IMR-90 (cell line): ENCODE measurements around the gene CRHBP. TPM values are rescaled to one million over a fixed set of nuclear protein-coding genes. Genes with fewer than 3 reads are reported as not detected.

Experiments used
- ATAC-seq: fragments of 200-7000 bp; cut with Tn5 transposase; 2 replicates; pipeline ENCODE4 v1.9.1; 2020; ENCODE audit warnings: low read depth, mild to moderate bottlenecking, moderate library complexity
- BruUV-seq: library from RNA; stranded (reverse); fragments of 400-500 nt; replicated peaks from 2 replicates; lab custom pipeline; 2021; lab: Mats Ljungman, UMichigan
- CTCF ChIA-PET: fragments of 300-600 bp; formaldehyde crosslinking; extraction: SDS; loops from one replicate; lab custom pipeline; 2021; ENCODE audit warnings: antibody characterized with exemption; lab: Yijun Ruan, JAX
- POLR2A ChIA-PET: fragments of 300-600 bp; sonication (Branson Sonifier 250); formaldehyde crosslinking; loops from one replicate; lab custom pipeline; 2022; ENCODE audit warnings: antibody characterized with exemption; ENCODE audit not compliant: unreplicated experiment; lab: Charles Lee
- DNase-seq: peaks from one replicate; pipeline ENCODE4 v3.0.0; 2013
- H2AFZ ChIP-seq: replicated peaks from 2 replicates; pipeline ENCODE3; 2013; ENCODE audit warnings: low read length, mild to moderate bottlenecking; ENCODE audit not compliant: poor library complexity
- H2AK5ac ChIP-seq: 2 replicates; pipeline ENCODE4 v1.6.1; 2013; ENCODE audit warnings: low read depth, low read length, inconsistent platforms
- H2AK9ac ChIP-seq: replicated peaks from 2 replicates; pipeline ENCODE3; 2013; ENCODE audit warnings: mild to moderate bottlenecking, low read depth, low read length, moderate library complexity; ENCODE audit not compliant: poor library complexity
- H2BK120ac ChIP-seq: 2 replicates; pipeline ENCODE4 v1.6.1; 2013; ENCODE audit warnings: low read depth, low read length, inconsistent platforms
- H2BK15ac ChIP-seq: 3 replicates; pipeline ENCODE4 v1.6.1; 2013; ENCODE audit warnings: low read depth, low read length, inconsistent platforms
- H2BK20ac ChIP-seq: 2 replicates; pipeline ENCODE4 v1.6.1; 2013; ENCODE audit warnings: low read depth, mild to moderate bottlenecking, inconsistent platforms, low read length, moderate library complexity
- H2BK5ac ChIP-seq: 2 replicates; pipeline ENCODE4 v1.6.1; 2013; ENCODE audit warnings: mild to moderate bottlenecking, low read depth, low read length, inconsistent platforms; ENCODE audit not compliant: poor library complexity, severe bottlenecking
- H3K14ac ChIP-seq: replicated peaks from 2 replicates; pipeline ENCODE4 v1.6.1; 2013; ENCODE audit warnings: low read depth, low read length, inconsistent platforms
- H3K18ac ChIP-seq: 2 replicates; pipeline ENCODE4 v1.6.1; 2013; ENCODE audit warnings: low read depth, low read length, control low read depth
- H3K23ac ChIP-seq: 2 replicates; pipeline ENCODE4 v1.6.1; 2013; ENCODE audit warnings: low read depth, low read length, inconsistent platforms
- H3K27ac ChIP-seq: 2 replicates; pipeline ENCODE4 v1.5.1; 2013; ENCODE audit warnings: mild to moderate bottlenecking, control low read depth, low read length; ENCODE audit not compliant: insufficient read depth
- H3K27me3 ChIP-seq: 2 replicates; pipeline ENCODE4 v1.6.1; 2013; ENCODE audit warnings: low read length; ENCODE audit not compliant: control insufficient read depth, insufficient read depth
- H3K36me3 ChIP-seq: 2 replicates; pipeline ENCODE4 v1.6.1; 2013; ENCODE audit warnings: low read length, mixed read lengths; ENCODE audit not compliant: control insufficient read depth, insufficient read depth
- H3K4ac ChIP-seq: 2 replicates; pipeline ENCODE4 v1.6.1; 2013; ENCODE audit warnings: low read depth, low read length, inconsistent platforms
- H3K4me1 ChIP-seq: 2 replicates; pipeline ENCODE4 v1.6.1; 2013; ENCODE audit warnings: low read length, mixed read lengths; ENCODE audit not compliant: control insufficient read depth, insufficient read depth
- H3K4me2 ChIP-seq: 2 replicates; pipeline ENCODE4 v1.6.1; 2013; ENCODE audit warnings: low read depth, mild to moderate bottlenecking, control low read depth, low read length, moderate library complexity
- H3K4me3 ChIP-seq: 2 replicates; pipeline ENCODE4 v1.5.1; 2013; ENCODE audit warnings: low read depth, mild to moderate bottlenecking, control low read depth, low read length, moderate library complexity; ENCODE audit not compliant: insufficient read depth
- H3K56ac ChIP-seq: 2 replicates; pipeline ENCODE4 v1.6.1; 2013; ENCODE audit warnings: low read length, inconsistent platforms; ENCODE audit not compliant: insufficient read depth; ENCODE audit errors: extremely low read depth
- H3K79me1 ChIP-seq, 2 experiments: 2 replicates each; pipeline ENCODE4 v1.6.1; 2013; ENCODE audit warnings: low read length in 2 of 2, inconsistent platforms in 1 of 2, low read depth in 1 of 2
- H3K9ac ChIP-seq: 2 replicates; pipeline ENCODE4 v1.6.1; 2013; ENCODE audit warnings: low read depth, low read length, control low read depth
- H3K9me1 ChIP-seq: 2 replicates; pipeline ENCODE4 v1.6.1; 2013; ENCODE audit warnings: low read length, inconsistent platforms; ENCODE audit not compliant: insufficient read depth
- H3K9me3 ChIP-seq: 2 replicates; pipeline ENCODE4 v1.6.1; 2013; ENCODE audit warnings: low read length; ENCODE audit not compliant: control insufficient read depth, insufficient read depth
- H4K20me1 ChIP-seq: 2 replicates; pipeline ENCODE4 v1.6.1; 2013; ENCODE audit warnings: low read length, inconsistent platforms; ENCODE audit not compliant: insufficient read depth
- H4K5ac ChIP-seq: 2 replicates; pipeline ENCODE4 v1.6.1; 2013; ENCODE audit warnings: mild to moderate bottlenecking, low read depth, low read length, control low read depth
- H4K8ac ChIP-seq, 2 experiments: 2 replicates each; pipeline ENCODE4 v1.6.1; 2013; ENCODE audit warnings: low read depth in 2 of 2, low read length in 2 of 2, control low read depth in 1 of 2, inconsistent platforms in 1 of 2
- H4K91ac ChIP-seq: 2 replicates; pipeline ENCODE4 v1.6.1; 2013; ENCODE audit warnings: low read depth, low read length, inconsistent platforms; ENCODE audit not compliant: insufficient read depth
- CEBPB ChIP-seq: IDR thresholded peaks from 2 replicates; pipeline ENCODE4 v1.6.1; 2012; ENCODE audit warnings: low read depth, low read length, improper control_type of control experiment
- CHD1 ChIP-seq: IDR thresholded peaks from 2 replicates; pipeline ENCODE4 v1.6.1; 2012; ENCODE audit warnings: low read depth, low read length, improper control_type of control experiment
- CTCF ChIP-seq: conservative IDR thresholded peaks from 2 replicates; pipeline ENCODE4 v1.5.1; 2012; ENCODE audit warnings: mild to moderate bottlenecking, low read depth, low read length, improper control_type of control experiment
- ELK1 ChIP-seq: fragments of 150-350 bp; IDR thresholded peaks from 2 replicates; pipeline ENCODE4 v1.6.1; 2016; ENCODE audit warnings: low read depth, mild to moderate bottlenecking, low read length, moderate library complexity, borderline replicate concordance
- FOS ChIP-seq: fragments of 150-350 bp; IDR thresholded peaks from 2 replicates; pipeline ENCODE4 v1.6.1; 2016; ENCODE audit warnings: low read depth, low read length
- MAFK ChIP-seq: IDR thresholded peaks from 2 replicates; pipeline ENCODE4 v1.6.1; 2012; ENCODE audit warnings: low read depth, low read length, improper control_type of control experiment
- RCOR1 ChIP-seq: IDR thresholded peaks from 2 replicates; pipeline ENCODE4 v1.6.1; 2012; ENCODE audit warnings: mild to moderate bottlenecking, low read length, improper control_type of control experiment; ENCODE audit not compliant: insufficient replicate concordance
- WGBS, 2 experiments: methylation state at CpG; one replicate each; pipeline versions ENCODE4 v1.1.5 to v1.1.7; 2013; ENCODE audit warnings: missing lambda C conversion rate in 2 of 2; ENCODE audit not compliant: insufficient read length in 1 of 2; ENCODE audit errors: extremely low coverage in 2 of 2; 5-methylcytosine and 5-hydroxymethylcytosine counted together
- dilution Hi-C: fragments of 300-500 bp; cut with HindIII; formaldehyde crosslinking; loops from one replicate; pipeline ENCODE4 v1.14.3; 2018; ENCODE audit warnings: low sequenced_read_pairs; ENCODE audit not compliant: unreplicated experiment
- in situ Hi-C: fragments of 300-500 bp; cut with MboI; formaldehyde crosslinking; loops from 3 replicates; pipeline ENCODE4 v1.14.3; 2019; ENCODE audit warnings: low sequenced_read_pairs, inconsistent platforms, mixed read lengths
- intact Hi-C: fragments of 100-400 bp; cut with micrococcal nuclease; formaldehyde crosslinking; loops from 2 replicates; pipeline ENCODE4 v1.10.0; 2022
- polyA plus RNA-seq, 3 experiments: library from polyadenylated mRNA; depleted of rRNA; stranded (reverse); fragments of >200 nt; gene quantifications; 2 replicates each; pipeline ENCODE4 v1.2.3, GENCODE V29; 2012; ENCODE audit warnings: low replicate concordance in 1 of 3
- total RNA-seq: library from RNA; depleted of rRNA; stranded (reverse); fragments of >200 nt; gene quantifications from 2 replicates; pipeline ENCODE4 v1.2.3, GENCODE V29; 2012

CRHBP gene
- total and polyA plus RNA-seq, 2 of the 4 experiments (the other 2 are of a cell fraction): 0.09 TPM; not detected in 1

GRCh38 chr5:76908166-76908565 lies 44.7 kb upstream of the CRHBP start:
- Histone ChIP-seq H3K56ac (no peak overlapping the region), H3K14ac (no peak overlapping the region), H4K8ac (no peak overlapping the region), H4K20me1 (no peaks in the 10 kb centered on the region), H2BK120ac (no peak overlapping the region), H2AK5ac (no peak overlapping the region), H3K4me1 (no peaks in the 10 kb centered on the region), H2BK5ac (no peak overlapping the region), H3K4me3 (no peak overlapping the region), H3K23ac (no peak overlapping the region), H3K9ac (no peak overlapping the region), H2AFZ (no peak overlapping the region), H2BK15ac (no peak overlapping the region), H3K4ac (no peak overlapping the region), H2BK20ac (no peak overlapping the region), H4K91ac (no peak overlapping the region), H3K27ac (no peak overlapping the region), H3K9me1 (no peaks in the 10 kb centered on the region), H2AK9ac (no peak overlapping the region), H4K5ac (no peak overlapping the region), H3K18ac (no peak overlapping the region), H3K4me2 (no peak overlapping the region), H3K9me3 (no peaks in the 10 kb centered on the region), H3K36me3 (no peaks in the 10 kb centered on the region), H3K27me3 (no peaks in the 10 kb centered on the region; the same call in 1 of the 2 replicates), H3K79me1 (no peaks in the 10 kb centered on the region)
- ChIA-PET POLR2A (no interaction called here), CTCF (interaction anchor here (0.6 kb wide), 1 partner anchor 208 kb away, joined by 3 read pairs; no protein-coding TSS in a partner anchor)
- ATAC-seq: no peak
- intact Hi-C loops: no loop called here
- no TSS peak for BruUV-seq
- 91% methylated on average over 4 of the region's 7 CpGs; no CpG with 5 or more reads in 1 of the 2 experiments for WGBS, 2 experiments
- TF ChIP-seq RCOR1 (no peak), CEBPB (no peak), CTCF (no peak), ELK1 (no peak), CHD1 (no peak), FOS (no peak), MAFK (no peak)
- dilution Hi-C loops: no loop called here
- in situ Hi-C loops: no loop called here
- DNase-seq: no peak
